GM21529 (cell line): ENCODE measurements around the gene ELOVL6.

Source experiments
- ATAC-seq: cut with Tn5 transposase; IDR thresholded peaks from one replicate; pipeline ENCODE4 v1.9.1; 2021; ENCODE audit not compliant: unreplicated experiment

ELOVL6 gene

GRCh38 chr4:109998867-109999584 lies 199.4 kb downstream of the ELOVL6 start:
- ATAC-seq, result peak; percentile 47

GRCh38 chr4:109996526-109996925 lies 201.9 kb downstream of the ELOVL6 start:
- ATAC-seq, result no peak
